Neural cell (in vitro differentiated cells): Measurements from ENCODE around the gene RDH16.

Source experiments
- CTCF ChIP-seq: fragments of 450-650 bp; IDR thresholded peaks from 2 replicates; pipeline ENCODE4 v1.5.1; 2014; ENCODE audit warnings: antibody characterized with exemption, mild to moderate bottlenecking, moderate library complexity; ENCODE audit not compliant: poor library complexity, severe bottlenecking
- EP300 ChIP-seq: fragments of 450-650 bp; conservative IDR thresholded peaks from 2 replicates; pipeline ENCODE4 v1.6.1; 2014; ENCODE audit warnings: antibody characterized with exemption, mild to moderate bottlenecking, moderate library complexity; ENCODE audit not compliant: poor library complexity, severe bottlenecking
- EZH2 ChIP-seq: fragments of 200-600, 300-800 bp; shearing (Covaris generic), sonication (generic); IDR thresholded peaks from 2 replicates; pipeline ENCODE4 v1.6.1; 2014; ENCODE audit warnings: antibody characterized with exemption, low read length, borderline replicate concordance, mild to moderate bottlenecking; ENCODE audit not compliant: insufficient read depth, poor library complexity, severe bottlenecking
- MXI1 ChIP-seq: fragments of 450-650 bp; conservative IDR thresholded peaks from 2 replicates; pipeline ENCODE4 v1.6.1; 2014; ENCODE audit warnings: antibody characterized with exemption, mild to moderate bottlenecking; ENCODE audit not compliant: poor library complexity, severe bottlenecking
- POLR2AphosphoS5 ChIP-seq: IDR thresholded peaks from 2 replicates; pipeline ENCODE4 v1.6.1; 2012
- RAD21 ChIP-seq: fragments of 450-650 bp; conservative IDR thresholded peaks from 2 replicates; pipeline ENCODE4 v1.6.1; 2014; ENCODE audit warnings: antibody characterized with exemption, mild to moderate bottlenecking, moderate library complexity
- REST ChIP-seq: IDR thresholded peaks from 2 replicates; pipeline ENCODE4 v1.6.1; 2012; ENCODE audit warnings: borderline replicate concordance
- TAF1 ChIP-seq: IDR thresholded peaks from 2 replicates; pipeline ENCODE4 v1.6.1; 2012; ENCODE audit warnings: low read depth

GRCh38 chr12:56953314-56953713 lies 4.1 kb downstream of the RDH16 start:
- no peak for TF ChIP-seq EZH2
- TF ChIP-seq CTCF: no peak
- TF ChIP-seq POLR2AphosphoS5: no peak
- no peak for TF ChIP-seq MXI1
- TF ChIP-seq TAF1: no peak
- no peak for TF ChIP-seq EP300
- TF ChIP-seq RAD21: no peak
- no peak for TF ChIP-seq REST
